HepG2 (cell line): ENCODE data around the gene FAM20A. TPM values are rescaled to one million over a fixed set of nuclear protein-coding genes. Genes with fewer than 3 reads are reported as not detected.

Source experiments
- ATAC-seq: fragments of 200-7000 bp; cut with Tn5 transposase; 3 replicates; pipeline ENCODE4 v1.9.1; 2020; ENCODE audit warnings: mild to moderate bottlenecking, moderate library complexity
- BruUV-seq: library from RNA; stranded (reverse); fragments of 400-500 nt; replicated peaks from 2 replicates; lab custom pipeline; 2021; lab: Mats Ljungman, UMichigan
- CTCF ChIA-PET: fragments of 300-600 bp; formaldehyde crosslinking; extraction: SDS; loops from one replicate; lab custom pipeline; 2021; ENCODE audit warnings: low total read pairs, inconsistent platforms, low intra/inter-chr PET ratio; lab: Yijun Ruan, JAX
- POLR2A ChIA-PET: fragments of 350-600 bp; sonication (Branson Sonifier 250); formaldehyde crosslinking; loops from one replicate; lab custom pipeline; 2020; ENCODE audit warnings: antibody characterized with exemption, inconsistent platforms; lab: Yijun Ruan, JAX
- DNase-seq: peaks from one replicate; pipeline ENCODE4 v3.0.0-alpha.2; 2015; ENCODE audit warnings: low spot score
- FAIRE-seq: peaks from 3 replicates; lab custom pipeline; 2011; peaks lifted over from hg19 to GRCh38; lab: Jason Lieb, UNC
- H2AFZ ChIP-seq: one replicate; pipeline ENCODE4 v1.6.1; 2011; ENCODE audit warnings: low read length, inconsistent platforms
- H3K27ac ChIP-seq: fragments of 300-600 bp; 3 replicates; pipeline ENCODE4 v1.8.0; 2011; ENCODE audit warnings: mixed run types, mild to moderate bottlenecking, mixed read lengths, low read length, inconsistent platforms; ENCODE audit not compliant: insufficient read depth; ENCODE audit errors: extremely low read length
- H3K27me3 ChIP-seq, 2 experiments: fragments of 200-600 bp in 1 of 2; 2 replicates in 1 of 2; 3 replicates in 1 of 2; pipeline versions ENCODE4 v1.6.0 to v1.8.0; 2011; ENCODE audit warnings: low read length in 2 of 2, mild to moderate bottlenecking in 2 of 2, moderate library complexity in 2 of 2, inconsistent platforms in 1 of 2; ENCODE audit not compliant: insufficient read depth in 2 of 2, control insufficient read depth in 1 of 2
- H3K36me3 ChIP-seq, 2 experiments: fragments of 200-600 bp in 1 of 2; replicated peaks in 1 of 2; 2 replicates in 1 of 2; 3 replicates in 1 of 2; pipeline versions ENCODE4 v1.5.1 to v1.8.0; 2011; ENCODE audit warnings: low read length in 2 of 2, inconsistent platforms in 1 of 2; ENCODE audit not compliant: insufficient read depth in 2 of 2, control insufficient read depth in 1 of 2
- H3K4me1 ChIP-seq: 2 replicates; pipeline ENCODE4 v1.5.1; 2012; ENCODE audit warnings: low read length, inconsistent platforms; ENCODE audit not compliant: insufficient read depth
- H3K4me2 ChIP-seq: 2 replicates; pipeline ENCODE4 v1.6.0; 2011; ENCODE audit warnings: low read depth, low read length, inconsistent platforms
- H3K4me3 ChIP-seq, 3 experiments: fragments of 200-600 bp in 1 of 3; sonication (generic), shearing (Covaris generic) in 1 of 3; replicated peaks in 1 of 3; 2 replicates each; pipeline ENCODE4 v1.5.1; 2011 to 2016; ENCODE audit warnings: low read length in 3 of 3, inconsistent platforms in 2 of 3, low read depth in 2 of 3, mild to moderate bottlenecking in 2 of 3, control low read depth in 1 of 3, mixed read lengths in 1 of 3; ENCODE audit not compliant: insufficient read depth in 1 of 3
- H3K79me2 ChIP-seq: one replicate; pipeline ENCODE4 v1.6.1; 2011; ENCODE audit warnings: low read length, inconsistent platforms; ENCODE audit not compliant: insufficient read depth
- H3K9ac ChIP-seq: 2 replicates; pipeline ENCODE4 v1.6.0; 2011; ENCODE audit warnings: mild to moderate bottlenecking, low read depth, low read length, inconsistent platforms; ENCODE audit not compliant: insufficient read depth
- H3K9me3 ChIP-seq: 2 replicates; pipeline ENCODE4 v1.5.1; 2012; ENCODE audit warnings: mild to moderate bottlenecking, low read length
- H4K20me1 ChIP-seq: 2 replicates; pipeline ENCODE4 v1.6.0; 2011; ENCODE audit warnings: inconsistent platforms, mild to moderate bottlenecking, low read length, moderate library complexity; ENCODE audit not compliant: insufficient read depth
- CBX5 ChIP-seq: sonication (generic); formaldehyde crosslinking; IDR thresholded peaks from 2 replicates; pipeline ENCODE4 v1.4.0; 2020; ENCODE audit warnings: missing genetic modification reagents, borderline replicate concordance
- DMAP1 ChIP-seq: IDR thresholded peaks from 2 replicates; pipeline ENCODE4 v1.6.1; 2016
- ELF1 ChIP-seq: sonication (generic); formaldehyde crosslinking; IDR thresholded peaks from 2 replicates; pipeline ENCODE4 v1.4.0; 2020; ENCODE audit warnings: missing genetic modification reagents
- FOXP1 ChIP-seq, 2 experiments: fragments of 450-650 bp in 1 of 2; IDR thresholded peaks; 2 replicates each; pipeline ENCODE4 v1.6.1; 2017 to 2018; ENCODE audit warnings: antibody characterized with exemption in 1 of 2
- GRHL1 ChIP-seq: sonication (generic); formaldehyde crosslinking; conservative IDR thresholded peaks from 2 replicates; pipeline ENCODE4 v1.8.0; 2022; ENCODE audit warnings: missing genetic modification reagents
- MXD1 ChIP-seq: sonication (generic); formaldehyde crosslinking; IDR thresholded peaks from 2 replicates; pipeline ENCODE4 v1.4.0; 2020; ENCODE audit warnings: mild to moderate bottlenecking, missing genetic modification reagents
- NFKB2 ChIP-seq: sonication (generic); formaldehyde crosslinking; IDR thresholded peaks from 2 replicates; pipeline ENCODE4 v1.4.0; 2020; ENCODE audit warnings: missing genetic modification reagents, borderline replicate concordance
- POLR2G ChIP-seq: fragments of 200-400 bp; formaldehyde crosslinking; IDR thresholded peaks from 2 replicates; pipeline ENCODE4 v1.6.1; 2018; ENCODE audit warnings: mild to moderate bottlenecking, low read depth, low read length, moderate library complexity
- RBAK ChIP-seq: sonication (generic); formaldehyde crosslinking; IDR thresholded peaks from 2 replicates; pipeline ENCODE4 v1.5.1; 2020; ENCODE audit warnings: mild to moderate bottlenecking, missing genetic modification reagents
- SIN3A ChIP-seq: IDR thresholded peaks from 2 replicates; pipeline ENCODE4 v1.6.1; 2011; ENCODE audit warnings: low read depth, mild to moderate bottlenecking, control low read depth, low read length, borderline replicate concordance
- SNAPC5 ChIP-seq: sonication (generic); formaldehyde crosslinking; IDR thresholded peaks from 2 replicates; pipeline ENCODE4 v1.8.1; 2023; ENCODE audit warnings: mild to moderate bottlenecking, missing genetic modification reagents, borderline replicate concordance
- XRCC5 ChIP-seq: fragments of 200-400 bp; formaldehyde crosslinking; optimal IDR thresholded peaks from 2 replicates; pipeline ENCODE3; 2017; ENCODE audit warnings: mild to moderate bottlenecking, low read length
- ZNF737 ChIP-seq: sonication (generic); formaldehyde crosslinking; IDR thresholded peaks from 2 replicates; pipeline ENCODE4 v1.5.0; 2020; ENCODE audit warnings: missing genetic modification reagents, mild to moderate bottlenecking, borderline replicate concordance
- ZNF883 ChIP-seq: sonication (generic); formaldehyde crosslinking; IDR thresholded peaks from 2 replicates; pipeline ENCODE4 v1.5.1; 2020; ENCODE audit warnings: mild to moderate bottlenecking, missing genetic modification reagents; ENCODE audit errors: not compliant biosample characterization
- in situ Hi-C: cut with HindIII; loops from 2 replicates; pipeline ENCODE4 v1.10.0; 2017; ENCODE audit warnings: low pct_unique_long_range_greater_than_20kb; ENCODE audit not compliant: extremely low pct_ligation_motif_present
- intact Hi-C: fragments of 100-400 bp; cut with micrococcal nuclease; formaldehyde crosslinking; loops from one replicate; pipeline ENCODE4 v1.10.0; 2022; ENCODE audit not compliant: unreplicated experiment
- polyA plus RNA-seq, 8 experiments: library from polyadenylated mRNA; depleted of rRNA in 3 of 8; stranded (reverse) in 7 of 8; unstranded in 1 of 8; fragments of >200 nt; fragmentation: Illumina TruSeq in 4 of 8; extraction: Trizol in 4 of 8; gene quantifications; 2 replicates each; pipeline versions ENCODE4 v1.2.1 to v1.2.3, GENCODE V29; 2011 to 2016; ENCODE audit warnings: low read depth in 4 of 8, missing spikeins in 1 of 8, mixed read lengths in 1 of 8; ENCODE audit not compliant: insufficient read depth in 1 of 8
- total RNA-seq, 5 experiments: library from RNA; depleted of rRNA; stranded (reverse); fragments of >200 nt; fragmentation: Illumina TruSeq; extraction: Trizol; gene quantifications; 2 replicates each; pipeline ENCODE4 v1.2.3, GENCODE V29; 2016; ENCODE audit warnings: low read depth in 1 of 5

FAM20A gene
- total and polyA plus RNA-seq, 2 of the 13 experiments (the other 11 are each of a cell fraction or from before 2014, with no cell fraction given) = 9.3 to 20.7 TPM

GRCh38 chr17:68522266-68522665, 78.9 kb downstream of the FAM20A start:
- H3K79me2 ChIP-seq = peaks cover 22% of the 10 kb centered on the region
- POLR2A ChIA-PET = no interaction called here
- intact Hi-C loops (no loop called here), in situ Hi-C loops (no loop called here)
- no peak overlapping the region for H3K4me3 ChIP-seq
- no peak for DNase-seq
- no peaks in the 10 kb centered on the region for H3K9me3 ChIP-seq
- no peak for FAIRE-seq
- H2AFZ ChIP-seq = no peak overlapping the region
- H3K27me3 ChIP-seq = no peaks in the 10 kb centered on the region
- peaks cover 17 to 83% of the 10 kb centered on the region in 2 experiments for H3K36me3 ChIP-seq
- H3K9ac ChIP-seq = no peak overlapping the region
- H3K4me1 ChIP-seq = peaks cover 6% of the 10 kb centered on the region
- H4K20me1 ChIP-seq = peaks cover 4% of the 10 kb centered on the region; the same call in 1 of the 2 replicates
- no peak overlapping the region for H3K27ac ChIP-seq
- no peak for TF ChIP-seq DMAP1
- TF ChIP-seq FOXP1 (IDR thresholded peaks at IDR 0.05) = no peak
- no peak for TF ChIP-seq FOXP1 (CRISPR knock-in tag; IDR thresholded peaks at IDR 0.05)
- TF ChIP-seq ZNF883 (CRISPR knock-in tag) = no peak
- TF ChIP-seq SNAPC5 = no peak
- TF ChIP-seq XRCC5 = no peak
- TF ChIP-seq ELF1 (CRISPR knock-in tag) = no peak
- no peak for TF ChIP-seq MXD1 (CRISPR knock-in tag)
- no peak for TF ChIP-seq CBX5 (CRISPR knock-in tag)
- no peak for TF ChIP-seq POLR2G
- no peak for TF ChIP-seq GRHL1 (CRISPR knock-in tag)
- no peak for TF ChIP-seq SIN3A
- no peak for TF ChIP-seq NFKB2 (CRISPR knock-in tag)
- no peak for TF ChIP-seq RBAK
- TF ChIP-seq ZNF737 (CRISPR knock-in tag) = no peak
- H3K4me2 ChIP-seq = no peak overlapping the region
- no TSS peak for BruUV-seq
- CTCF ChIA-PET = no interaction called here
- ATAC-seq = no peak
